Gastroesophageal sphincter (tissue), 3 donors: ENCODE results near the gene COQ10A.

ENCODE experiments used
- CTCF ChIP-seq, 4 experiments: fragments of 200-600 bp in 2 of 4; fragments of 450-650 bp in 2 of 4; sonication (generic) in 1 of 4; IDR thresholded peaks; one replicate each; pipeline ENCODE4 v1.5.1; 2017 to 2019; ENCODE audit warnings: antibody characterized with exemption in 4 of 4, mild to moderate bottlenecking in 2 of 4, moderate library complexity in 2 of 4
- EP300 ChIP-seq: sonication (generic); formaldehyde crosslinking; IDR thresholded peaks from one replicate; pipeline ENCODE4 v1.6.1; 2017; ENCODE audit warnings: antibody characterized with exemption, mild to moderate bottlenecking
- POLR2A ChIP-seq, 2 donors: fragments of 450-650 bp; IDR thresholded peaks; one replicate each; pipeline ENCODE4 v1.6.1; 2017; ENCODE audit warnings: antibody characterized with exemption in 2 of 2, mild to moderate bottlenecking in 2 of 2, moderate library complexity in 1 of 2

- TF ChIP-seq CTCF (IDR thresholded peaks at IDR 0.05) (peak in 2 of 4 experiments; percentile 34 to 53), EP300 (no peak), POLR2A (IDR thresholded peaks at IDR 0.05) (peak; percentile 86 to 93)
These were observed 44.8 kb upstream of the COQ10A start, which contains the start of gene RNF41 for GRCh38 chr12:56221757-56222530.
